ENCODE data around the gene NNT. TPM values are rescaled to one million over a fixed set of nuclear protein-coding genes. Genes with fewer than 3 reads are reported as not detected.

Gene NNT
- total and polyA plus RNA-seq, 9 of the 15 experiments (the other 6 are each of a cell fraction or from before 2014, with no cell fraction given), result 21.9 to 68.6 (median 42.2) TPM

DNA sequence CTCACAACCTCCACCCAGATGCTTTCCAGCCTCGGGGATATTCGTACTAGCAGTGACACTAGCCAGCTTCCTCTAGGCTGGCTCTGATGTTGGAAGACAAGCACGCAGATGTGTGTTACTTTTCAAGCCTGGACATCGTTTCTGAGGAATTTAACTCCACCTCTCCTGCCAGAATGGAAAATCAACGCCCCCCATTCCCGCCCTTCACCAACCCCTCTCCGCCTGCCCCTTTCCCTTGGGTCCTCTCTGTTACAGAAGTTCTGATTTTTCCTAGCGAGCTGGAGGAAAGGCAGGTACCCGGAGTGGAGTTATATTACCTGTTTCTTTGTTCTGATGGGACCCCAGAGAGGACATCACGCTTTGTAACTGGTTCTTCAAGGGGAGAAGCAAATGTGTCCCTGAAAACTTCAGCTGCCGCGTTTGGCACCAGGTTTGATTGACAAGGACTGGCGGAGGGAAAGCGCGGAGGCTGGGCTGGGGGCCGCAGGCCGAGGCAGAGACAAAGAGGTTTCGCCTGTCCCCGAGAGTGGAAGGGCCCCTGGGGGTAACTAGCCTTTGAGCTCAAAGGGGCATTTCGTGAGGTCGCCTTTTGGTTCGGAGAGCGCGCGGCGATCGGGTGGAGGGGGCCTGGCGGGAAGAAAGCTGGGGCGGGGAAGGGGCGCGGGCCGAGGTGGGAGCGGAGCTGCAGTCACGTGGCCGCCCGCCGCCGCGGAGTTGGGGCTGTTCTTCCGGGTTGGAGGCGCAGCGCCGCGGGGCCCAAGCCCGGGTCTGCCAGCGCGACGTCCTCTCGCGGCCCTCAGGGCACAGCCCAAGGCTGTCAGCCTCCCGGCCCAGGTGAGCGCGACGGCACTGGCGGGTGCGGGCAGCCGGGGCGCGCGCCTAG is at the start of gene NNT (continued):
- TF ChIP-seq FOXJ2 (tag; IDR thresholded peaks at IDR 0.05) (no peak), POLR3G (IDR thresholded peaks at IDR 0.05; ENCODE audit: extremely low read depth, insufficient read length, insufficient replicate concordance) (no peak), ZNF316 (IDR thresholded peaks at IDR 0.05) (no peak), SUPT5H (IDR thresholded peaks at IDR 0.05) (peak; percentile 55; the same call in 1 of the 2 replicates), ZBTB7A (IDR thresholded peaks at IDR 0.05; ENCODE audit: borderline replicate concordance, control insufficient read depth, low read depth, low read length) (peak; percentile 81), STAT6 (CRISPR knock-in tag; IDR thresholded peaks at IDR 0.05) (no peak), PREB (CRISPR knock-in tag; IDR thresholded peaks at IDR 0.05) (no peak), FOXP1 (CRISPR knock-in tag; IDR thresholded peaks at IDR 0.05) (peak; percentile 57; the same call in 1 of the 2 replicates), THRA (IDR thresholded peaks at IDR 0.05) (no peak), ZNF644 (tag; IDR thresholded peaks at IDR 0.05; ENCODE audit: low read depth) (no peak), POLR3A (IDR thresholded peaks at IDR 0.05; ENCODE audit: borderline replicate concordance, extremely low read depth, insufficient read depth, insufficient read length) (no peak), FOXK2 (conservative IDR thresholded peaks at IDR 0.05 in 1 of 2, IDR thresholded peaks at IDR 0.05 in 1 of 2; ENCODE audit: low read depth in 2 of 2) (no peak)
- TF ChIP-seq, protein P1, sequence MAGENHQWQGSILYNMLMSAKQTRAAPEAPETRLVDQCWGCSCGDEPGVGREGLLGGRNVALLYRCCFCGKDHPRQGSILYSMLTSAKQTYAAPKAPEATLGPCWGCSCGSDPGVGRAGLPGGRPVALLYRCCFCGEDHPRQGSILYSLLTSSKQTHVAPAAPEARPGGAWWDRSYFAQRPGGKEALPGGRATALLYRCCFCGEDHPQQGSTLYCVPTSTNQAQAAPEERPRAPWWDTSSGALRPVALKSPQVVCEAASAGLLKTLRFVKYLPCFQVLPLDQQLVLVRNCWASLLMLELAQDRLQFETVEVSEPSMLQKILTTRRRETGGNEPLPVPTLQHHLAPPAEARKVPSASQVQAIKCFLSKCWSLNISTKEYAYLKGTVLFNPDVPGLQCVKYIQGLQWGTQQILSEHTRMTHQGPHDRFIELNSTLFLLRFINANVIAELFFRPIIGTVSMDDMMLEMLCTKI (IDR thresholded peaks at IDR 0.05; ENCODE audit: partially characterized antibody), result no peak
- TF ChIP-seq, protein P2, sequence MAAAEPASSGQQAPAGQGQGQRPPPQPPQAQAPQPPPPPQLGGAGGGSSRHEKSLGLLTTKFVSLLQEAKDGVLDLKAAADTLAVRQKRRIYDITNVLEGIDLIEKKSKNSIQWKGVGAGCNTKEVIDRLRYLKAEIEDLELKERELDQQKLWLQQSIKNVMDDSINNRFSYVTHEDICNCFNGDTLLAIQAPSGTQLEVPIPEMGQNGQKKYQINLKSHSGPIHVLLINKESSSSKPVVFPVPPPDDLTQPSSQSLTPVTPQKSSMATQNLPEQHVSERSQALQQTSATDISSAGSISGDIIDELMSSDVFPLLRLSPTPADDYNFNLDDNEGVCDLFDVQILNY (CRISPR knock-in tag; IDR thresholded peaks at IDR 0.05), result no peak

Data from K562 (cell line).